AG09319 (cell line): ENCODE data around the gene TXNIP.

Experiments
- DNase-seq: peaks from one replicate; pipeline ENCODE4 v3.0.0-alpha.2; 2010; ENCODE audit warnings: low read depth; ENCODE audit errors: extremely low read depth
- TF ChIP-seq, protein P1 (sequence below): IDR thresholded peaks from 2 replicates; pipeline ENCODE4 v1.5.1; 2011; ENCODE audit warnings: low read depth, mild to moderate bottlenecking, inconsistent platforms, low read length, moderate library complexity

Gene TXNIP

DNA sequence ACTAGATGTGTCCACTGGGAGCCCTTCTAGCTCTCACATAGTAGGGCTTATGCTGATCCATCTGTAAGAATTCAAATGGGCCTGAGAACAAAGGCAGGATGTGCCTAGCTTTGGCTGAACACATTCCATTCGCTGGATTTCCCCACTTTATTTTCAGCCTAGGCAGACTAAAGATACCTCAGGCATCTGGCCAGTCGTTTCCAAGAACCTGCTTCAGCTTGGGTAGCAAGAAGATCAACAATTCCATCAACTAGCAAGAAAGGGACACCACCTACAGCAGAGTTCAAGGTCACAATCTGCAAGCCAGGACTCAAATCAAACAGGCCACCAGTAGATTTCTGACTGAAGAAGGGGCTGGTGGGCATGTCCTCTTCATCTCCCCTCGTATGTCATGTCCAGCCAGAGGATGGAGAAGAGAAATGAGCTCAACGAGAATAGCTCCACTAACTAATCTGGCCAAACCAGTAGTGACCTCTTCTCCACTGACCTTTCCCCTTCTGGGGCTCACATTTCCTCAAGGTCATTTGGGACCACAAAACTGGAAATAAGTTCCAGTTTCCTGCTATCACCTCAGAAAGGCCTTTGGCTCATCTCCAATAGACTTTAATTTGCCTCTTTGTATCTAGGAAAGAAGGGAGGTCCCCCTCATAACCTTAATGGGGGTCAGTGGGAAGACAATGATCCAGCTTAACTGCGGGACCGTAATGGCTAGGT lies 14.2 kb downstream of the TXNIP start:
- TF ChIP-seq, protein P1, sequence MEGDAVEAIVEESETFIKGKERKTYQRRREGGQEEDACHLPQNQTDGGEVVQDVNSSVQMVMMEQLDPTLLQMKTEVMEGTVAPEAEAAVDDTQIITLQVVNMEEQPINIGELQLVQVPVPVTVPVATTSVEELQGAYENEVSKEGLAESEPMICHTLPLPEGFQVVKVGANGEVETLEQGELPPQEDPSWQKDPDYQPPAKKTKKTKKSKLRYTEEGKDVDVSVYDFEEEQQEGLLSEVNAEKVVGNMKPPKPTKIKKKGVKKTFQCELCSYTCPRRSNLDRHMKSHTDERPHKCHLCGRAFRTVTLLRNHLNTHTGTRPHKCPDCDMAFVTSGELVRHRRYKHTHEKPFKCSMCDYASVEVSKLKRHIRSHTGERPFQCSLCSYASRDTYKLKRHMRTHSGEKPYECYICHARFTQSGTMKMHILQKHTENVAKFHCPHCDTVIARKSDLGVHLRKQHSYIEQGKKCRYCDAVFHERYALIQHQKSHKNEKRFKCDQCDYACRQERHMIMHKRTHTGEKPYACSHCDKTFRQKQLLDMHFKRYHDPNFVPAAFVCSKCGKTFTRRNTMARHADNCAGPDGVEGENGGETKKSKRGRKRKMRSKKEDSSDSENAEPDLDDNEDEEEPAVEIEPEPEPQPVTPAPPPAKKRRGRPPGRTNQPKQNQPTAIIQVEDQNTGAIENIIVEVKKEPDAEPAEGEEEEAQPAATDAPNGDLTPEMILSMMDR, result no peak
- no peak for DNase-seq

DNA sequence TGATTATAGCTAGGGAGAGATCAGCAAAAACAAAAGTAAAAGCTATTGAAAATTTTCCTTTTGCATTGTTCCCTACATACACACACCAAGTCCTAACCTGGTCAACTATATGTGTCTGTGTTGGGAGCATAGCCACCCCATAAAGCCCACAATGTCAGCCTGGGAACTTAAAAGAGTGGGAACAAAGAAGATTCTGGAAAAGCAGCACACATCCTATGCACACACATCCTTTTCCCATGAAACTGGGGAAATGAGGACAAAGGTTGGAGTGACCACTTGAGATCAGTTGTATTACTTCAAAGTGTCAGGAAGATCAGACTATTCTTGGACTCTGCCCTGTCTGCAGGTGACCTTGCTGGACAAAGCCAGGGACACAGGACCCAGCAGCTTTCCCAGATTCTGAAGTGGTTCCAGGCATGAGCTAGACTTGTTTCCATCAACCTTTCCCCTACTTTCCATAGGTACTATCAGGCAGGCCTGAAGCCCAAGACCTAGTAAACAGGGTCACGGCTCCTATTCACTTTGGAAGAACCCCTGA lies 15.9 kb downstream of the TXNIP start:
- TF ChIP-seq, protein P1, result no peak
- DNase-seq, result no peak

DNA sequence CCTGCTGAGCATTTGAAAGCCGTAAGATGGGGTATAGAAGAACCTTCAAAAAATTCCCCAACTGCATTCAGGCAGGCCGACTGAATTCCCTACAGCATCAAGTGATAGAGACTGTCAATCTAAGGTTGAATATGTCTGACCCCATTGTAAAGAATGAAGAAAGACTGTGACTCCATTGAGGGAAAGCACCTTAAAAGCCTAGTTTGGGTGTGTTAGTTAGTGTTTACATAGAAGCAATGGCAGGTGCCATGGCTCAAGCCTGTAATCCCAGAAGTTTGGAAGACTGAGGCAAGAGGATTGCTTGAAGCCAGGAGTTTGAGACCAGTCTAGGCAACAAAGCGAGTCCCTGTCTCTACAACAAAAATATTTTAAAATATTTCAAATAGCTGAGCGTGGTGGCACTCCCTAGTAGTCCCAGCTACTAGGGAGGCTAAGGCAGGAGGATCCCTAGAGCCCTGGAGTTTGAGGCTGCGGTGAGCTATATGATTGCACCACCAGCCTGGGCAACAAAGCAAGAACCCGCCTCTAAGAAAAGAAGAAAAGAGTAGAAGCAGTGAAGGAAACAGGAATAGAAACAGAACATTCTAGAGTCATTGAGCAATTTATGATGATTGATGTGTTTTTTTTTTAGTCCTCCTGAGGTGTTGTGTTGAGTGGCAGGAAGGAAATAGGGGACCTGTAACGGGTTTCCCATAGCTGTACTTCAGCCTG lies 16.5 kb downstream of the TXNIP start:
- no peak for DNase-seq
- TF ChIP-seq, protein P1, result no peak

DNA sequence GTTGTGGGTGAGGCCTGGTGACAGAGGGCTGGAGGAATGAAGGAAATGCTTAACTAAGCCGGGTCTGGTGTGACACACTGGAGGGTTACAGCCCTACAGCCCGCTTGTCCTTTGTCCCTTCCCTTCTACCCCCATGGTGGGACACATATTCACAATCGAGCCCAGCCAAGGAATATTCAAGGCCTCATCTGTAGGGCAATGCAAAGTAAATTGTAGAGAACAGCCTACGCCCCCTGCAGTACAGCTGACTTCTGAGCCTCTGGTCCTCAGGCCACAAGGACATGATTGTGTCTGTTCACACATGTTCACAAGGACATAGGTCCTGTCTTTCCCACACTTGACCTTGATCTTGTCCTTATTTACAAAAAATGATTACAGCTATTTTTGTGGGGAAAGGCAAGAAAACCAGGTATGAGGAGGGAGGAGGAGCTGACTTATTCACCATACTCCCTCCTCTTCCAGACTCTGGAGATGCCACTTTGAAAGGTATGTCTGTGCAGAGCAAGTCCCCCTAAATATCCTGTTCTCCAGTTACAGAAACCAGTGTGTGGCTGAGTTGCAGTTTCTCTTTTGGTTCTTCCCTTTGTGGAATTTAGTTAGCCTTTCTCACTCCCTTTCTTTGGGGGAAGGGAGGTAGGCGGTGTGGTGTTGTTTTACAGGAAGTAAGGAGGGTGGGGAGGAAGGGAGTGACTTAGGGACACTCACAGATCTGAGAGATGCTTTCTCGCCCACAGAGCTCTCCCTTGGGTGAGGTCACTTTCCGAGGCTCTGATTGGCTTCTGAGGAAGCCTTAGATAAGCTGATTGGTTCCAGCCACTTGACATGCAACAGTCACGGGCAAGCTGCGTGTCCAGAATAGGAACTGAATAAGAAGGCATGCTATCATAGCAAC lies 17.3 kb downstream of the TXNIP start:
- TF ChIP-seq, protein P1, result peak; percentile 27
- DNase-seq, result peak; percentile 99

DNA sequence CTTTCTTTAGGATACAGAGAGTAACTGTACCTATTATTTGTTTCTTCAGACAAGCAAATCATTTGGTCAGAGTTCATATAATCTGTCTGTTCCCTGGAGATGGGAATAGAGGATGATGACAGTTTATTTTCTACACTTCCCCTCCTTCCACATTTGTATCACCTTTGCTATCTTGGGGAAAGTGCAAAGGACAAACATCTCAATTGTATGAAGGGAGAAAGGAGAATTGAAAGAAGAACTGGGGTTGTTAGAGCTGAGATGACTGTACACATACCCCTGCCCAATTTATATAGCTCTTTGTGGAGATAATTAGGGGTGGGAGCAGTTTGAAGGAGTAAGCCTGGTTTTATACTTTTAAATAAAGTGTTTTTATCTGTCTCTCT lies 17.9 kb downstream of the TXNIP start:
- TF ChIP-seq, protein P1, result no peak
- DNase-seq, result no peak

DNA sequence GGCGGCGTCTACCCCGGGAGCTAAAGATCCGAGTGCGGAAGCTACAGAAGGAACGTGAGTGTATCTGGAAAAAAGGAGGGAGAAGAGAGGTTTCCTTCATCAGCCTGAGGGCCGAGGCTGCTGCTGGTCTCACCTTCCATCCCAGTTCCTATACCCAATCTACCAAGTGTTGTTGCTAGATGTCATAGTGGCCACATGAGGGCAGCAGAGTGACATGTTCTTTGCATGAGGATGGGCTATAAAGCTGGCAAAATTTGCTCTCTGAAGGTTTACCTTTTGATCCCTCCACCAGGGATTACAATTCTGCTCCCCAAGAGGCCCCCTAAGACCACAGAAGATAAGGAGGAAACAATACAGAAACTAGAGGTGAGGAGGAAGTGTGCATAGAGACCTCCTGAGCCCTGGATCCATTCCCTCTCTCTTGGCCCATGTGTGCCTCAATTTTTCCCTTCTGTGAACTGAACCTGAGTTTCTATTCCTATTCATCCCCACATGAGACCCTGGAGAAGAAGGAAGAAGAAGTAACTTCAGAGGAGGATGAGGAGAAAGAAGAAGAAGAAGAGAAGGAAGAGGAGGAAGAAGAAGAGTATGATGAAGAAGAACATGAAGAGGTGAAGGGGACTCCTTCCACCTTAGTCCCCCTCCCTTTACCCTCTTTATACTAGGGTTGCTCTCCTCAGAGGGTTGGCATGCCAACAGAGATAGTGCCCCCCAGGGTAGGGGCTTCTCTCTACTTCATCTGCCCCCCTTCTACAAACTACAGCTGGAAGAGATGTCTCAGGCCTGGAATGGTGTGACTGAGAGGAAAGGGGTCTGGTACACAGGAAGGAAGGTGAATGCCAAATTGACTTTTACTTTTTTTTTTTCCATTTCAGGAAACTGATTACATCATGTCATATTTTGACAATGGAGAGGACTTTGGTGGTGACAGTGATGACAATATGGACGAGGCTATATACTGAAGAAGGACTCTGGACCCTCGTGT lies 18.6 kb downstream of the TXNIP start:
- TF ChIP-seq, protein P1, result peak; percentile 76
- DNase-seq, result no peak
